GM21367 (cell line): ENCODE results near the gene ZNF628.

Experiments
- ATAC-seq: cut with Tn5 transposase; IDR thresholded peaks from one replicate; pipeline ENCODE4 v1.9.1; 2021; ENCODE audit not compliant: unreplicated experiment

Gene ZNF628

DNA sequence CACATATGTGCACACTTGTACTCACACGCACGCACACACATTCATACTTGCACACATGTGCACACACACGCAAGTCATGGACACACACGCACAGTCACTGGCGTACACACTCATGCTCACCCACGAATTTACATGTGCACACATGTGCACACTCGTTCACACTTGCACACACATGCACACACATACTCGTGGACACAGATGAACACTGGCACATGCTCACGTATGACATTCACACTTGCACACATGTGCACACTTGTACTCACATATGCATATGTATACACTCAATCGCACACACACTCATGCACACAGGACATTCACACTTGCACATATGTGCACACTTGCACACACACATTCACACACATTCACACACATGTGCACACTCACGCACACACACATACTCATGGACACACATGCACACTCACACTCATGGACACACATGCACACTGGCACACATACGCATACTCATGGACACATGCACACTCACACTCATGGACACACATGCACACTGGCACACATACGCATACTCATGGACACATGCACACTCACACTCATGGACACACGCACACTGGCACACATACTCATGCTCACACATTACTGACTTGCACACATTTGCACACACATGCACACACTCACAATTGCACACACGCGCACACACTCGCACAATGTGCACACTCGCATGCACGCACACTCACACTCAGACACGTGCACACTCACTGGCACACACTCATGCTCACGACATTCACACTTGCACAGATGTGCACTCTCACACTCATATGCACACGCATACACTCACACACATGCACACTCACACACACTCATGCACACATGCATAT, 51.0 kb downstream of the ZNF628 start:
- ATAC-seq: no peak

DNA sequence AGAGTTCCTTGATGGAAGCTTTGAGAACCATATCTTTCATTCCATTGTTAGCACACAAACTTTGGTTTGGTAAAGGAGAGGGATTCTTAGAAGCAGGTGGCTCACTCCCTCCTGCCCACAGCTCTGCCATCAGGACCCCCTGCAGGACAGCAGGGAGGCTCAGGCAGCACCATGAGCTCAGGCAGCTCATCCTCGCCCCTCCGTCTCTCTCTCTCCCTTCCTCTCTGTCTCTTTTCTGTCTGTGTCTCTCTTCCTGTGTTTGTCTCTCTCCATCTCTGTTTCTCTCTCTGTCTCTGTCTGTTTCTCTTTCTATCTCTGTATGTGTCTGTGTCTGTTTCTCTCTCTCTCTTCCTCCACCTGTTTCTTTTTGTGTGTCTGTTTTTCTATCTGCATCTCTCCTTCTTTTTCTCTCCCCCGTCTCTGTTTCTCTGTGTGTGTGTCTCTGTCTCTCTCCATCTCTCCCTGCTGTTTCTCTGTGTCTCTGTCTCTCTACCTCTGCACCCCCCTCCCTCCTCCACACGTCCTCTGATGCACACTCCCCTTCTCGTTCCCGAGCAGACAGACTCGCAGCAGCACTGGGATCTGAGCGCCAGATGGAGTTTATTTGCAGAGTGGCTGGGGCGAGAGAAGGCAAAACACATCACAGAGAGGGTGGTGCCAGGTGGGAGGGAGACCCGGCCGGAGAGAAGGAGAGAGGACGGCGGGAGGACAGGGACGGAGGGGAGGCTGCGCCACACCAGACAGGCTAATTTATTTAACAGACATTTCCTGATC, 51.8 kb downstream of the ZNF628 start:
- no peak for ATAC-seq

DNA sequence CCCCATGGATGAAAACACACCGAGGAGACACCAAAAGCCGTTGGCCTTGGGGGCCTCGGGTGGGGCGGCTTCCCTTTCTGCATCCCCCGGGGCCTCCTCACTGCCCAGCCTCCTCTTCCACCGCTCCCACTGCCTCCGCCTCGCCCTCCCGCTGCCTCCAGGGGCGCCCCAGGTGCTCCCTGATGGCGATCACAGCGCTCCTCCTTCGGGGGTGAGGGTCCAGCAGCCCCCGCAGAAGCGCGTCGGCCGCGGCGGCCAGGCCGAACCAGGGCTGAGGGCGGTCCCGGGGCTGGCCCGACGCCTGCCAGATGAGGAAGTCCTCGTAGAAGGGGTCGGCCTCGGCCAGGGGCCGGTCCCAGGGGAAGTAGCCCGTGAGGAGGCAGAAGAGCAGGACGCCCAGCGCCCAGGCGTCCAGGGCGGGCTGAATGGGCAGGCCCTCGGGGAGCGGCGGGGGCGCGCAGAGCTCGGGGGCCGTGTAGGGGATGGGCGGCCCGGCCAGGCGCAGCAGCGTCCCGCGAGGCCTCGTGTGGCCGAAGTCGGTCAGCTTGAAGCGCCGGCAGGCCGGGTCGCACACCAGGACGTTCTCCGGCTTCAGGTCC, 53.3 kb downstream of the ZNF628 start:
- no peak for ATAC-seq

DNA sequence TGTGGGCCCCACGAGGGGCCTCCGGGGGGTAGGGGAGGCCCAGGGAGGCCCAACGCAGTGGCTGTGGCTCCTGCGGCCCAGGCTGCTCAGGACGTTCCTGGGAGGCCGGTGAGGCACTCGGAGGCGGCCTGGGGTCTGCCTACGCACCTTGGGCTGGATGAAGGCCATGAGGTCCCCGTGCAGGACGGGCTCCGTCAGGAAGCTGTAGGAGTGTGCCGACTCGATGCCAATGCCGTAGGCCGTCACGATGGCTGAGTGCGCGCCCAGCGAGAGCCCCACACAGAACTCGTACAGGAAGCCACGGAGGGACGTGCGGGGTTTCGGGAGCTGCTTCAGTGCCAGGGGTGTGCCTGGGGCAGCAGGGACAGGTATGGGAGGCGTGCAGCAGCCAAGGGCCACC, 54.6 kb downstream of the ZNF628 start:
- no peak for ATAC-seq
